Glomerular visceral epithelial cell (primary cell): ENCODE results near the gene ATP8B4.

Source experiments
- DNase-seq: peaks from one replicate; pipeline ENCODE4 v3.0.0-alpha.2; 2016; ENCODE audit errors: extremely low spot score

ATP8B4 gene

DNA sequence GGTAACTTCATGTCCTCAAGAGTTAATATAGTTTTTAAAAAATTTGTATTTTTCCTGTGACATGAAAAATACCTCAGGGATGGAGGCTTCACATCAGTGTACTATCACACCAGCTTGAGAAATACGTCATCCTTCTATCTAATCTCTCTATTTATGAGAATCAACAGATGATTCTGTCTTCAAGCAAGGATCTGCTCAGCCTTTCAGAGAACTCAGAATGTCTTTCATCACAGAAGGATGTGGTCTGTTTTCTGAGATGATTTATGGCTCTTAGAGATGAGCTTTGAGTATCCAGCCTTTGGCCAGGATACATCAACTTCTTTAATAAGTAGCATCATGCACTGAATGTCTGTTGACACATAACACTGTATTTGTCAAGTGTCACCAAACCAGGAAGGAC is 304.3 kb downstream of the ATP8B4 start:
- no peak for DNase-seq

DNA sequence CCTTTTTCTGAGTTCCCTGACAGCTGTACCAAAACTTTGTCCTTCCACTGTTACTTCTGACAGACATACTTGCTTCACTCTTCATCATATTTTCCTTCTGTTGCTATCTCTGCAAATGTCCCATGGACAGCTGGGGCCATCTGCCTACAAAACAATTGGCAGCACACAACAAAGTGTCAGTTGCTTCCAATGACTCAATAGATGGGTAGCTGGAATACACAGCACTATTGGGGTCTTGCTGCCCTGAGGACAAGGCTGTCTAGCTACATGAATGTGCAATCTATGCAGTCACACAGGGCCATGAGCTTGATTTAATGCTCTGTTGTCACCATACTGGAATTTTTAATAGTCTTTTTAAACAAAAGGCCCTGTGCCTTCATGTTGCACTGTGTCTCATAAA is 305.4 kb downstream of the ATP8B4 start:
- no peak for DNase-seq

DNA sequence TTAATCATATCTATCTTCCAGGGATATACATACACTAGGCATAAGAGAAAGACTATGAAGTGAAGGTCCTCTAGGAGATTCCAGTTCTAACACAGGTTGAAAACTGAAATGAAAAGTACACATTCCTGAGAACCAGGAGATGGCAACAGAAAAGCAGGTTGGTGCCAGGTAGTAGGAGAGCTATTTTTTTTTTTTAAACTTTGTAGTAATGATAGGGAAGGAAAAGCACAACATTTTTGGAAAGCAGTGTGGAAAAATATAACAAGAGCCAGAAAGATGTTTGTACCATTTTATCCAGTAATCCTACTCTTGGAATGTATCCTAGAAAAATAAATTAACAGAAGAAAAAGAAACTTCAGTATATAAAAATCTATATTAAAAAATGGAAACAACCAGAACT is 308.3 kb downstream of the ATP8B4 start:
- DNase-seq, result no peak

DNA sequence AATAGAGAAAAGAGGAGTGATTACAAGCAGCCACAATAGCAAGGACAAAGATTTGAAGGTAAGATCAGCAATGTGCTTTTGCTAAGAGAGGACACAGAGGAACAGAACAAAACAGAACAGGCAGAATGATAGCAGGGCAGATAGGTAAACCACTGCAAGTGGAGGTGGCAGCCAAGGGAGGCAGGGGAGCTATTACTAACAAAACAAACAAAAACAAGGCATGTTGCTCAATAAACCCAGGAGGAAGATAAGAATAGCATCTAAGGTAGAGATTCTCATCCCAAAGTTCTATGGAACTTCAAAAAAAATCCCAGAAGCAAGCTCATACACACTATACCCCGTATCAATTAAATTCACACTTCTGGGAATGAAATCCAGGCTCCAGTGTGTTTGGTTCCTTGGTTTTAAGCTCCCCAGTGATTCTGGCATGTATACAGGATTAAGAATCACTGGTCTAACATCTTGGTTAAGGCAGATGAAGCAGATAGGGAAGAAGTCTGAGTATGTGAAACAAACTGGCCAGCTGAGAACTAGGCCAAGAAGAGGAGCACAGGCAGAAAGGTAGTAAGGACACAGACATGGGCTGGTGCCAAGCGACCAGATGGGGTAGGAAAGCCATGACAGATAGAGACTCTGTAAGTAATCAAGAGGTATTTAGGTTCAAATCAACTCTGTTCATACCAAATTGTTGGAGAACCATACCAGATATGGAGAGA is 309.0 kb downstream of the ATP8B4 start:
- no peak for DNase-seq

DNA sequence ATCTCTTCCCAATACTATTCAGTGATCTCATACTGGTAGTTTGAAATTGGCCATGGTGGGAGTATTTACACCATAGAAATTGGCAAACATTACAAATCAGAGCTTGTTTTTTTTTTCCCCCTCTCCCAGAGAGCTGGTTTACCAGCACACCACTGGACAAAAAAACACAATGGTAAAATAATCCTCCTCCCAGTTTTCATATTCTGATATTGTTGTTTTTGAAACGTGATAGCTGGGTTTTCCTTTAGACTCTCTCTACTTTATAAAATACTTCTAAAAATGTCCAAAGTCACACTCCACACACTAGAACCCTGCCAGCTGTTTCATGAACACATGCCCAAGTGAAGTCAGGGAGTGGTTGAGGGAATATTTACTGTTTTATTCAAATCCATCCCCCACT is 310.7 kb downstream of the ATP8B4 start:
- no peak for DNase-seq
